ENCODE data around the gene SYNE2.

Gene SYNE2

DNA sequence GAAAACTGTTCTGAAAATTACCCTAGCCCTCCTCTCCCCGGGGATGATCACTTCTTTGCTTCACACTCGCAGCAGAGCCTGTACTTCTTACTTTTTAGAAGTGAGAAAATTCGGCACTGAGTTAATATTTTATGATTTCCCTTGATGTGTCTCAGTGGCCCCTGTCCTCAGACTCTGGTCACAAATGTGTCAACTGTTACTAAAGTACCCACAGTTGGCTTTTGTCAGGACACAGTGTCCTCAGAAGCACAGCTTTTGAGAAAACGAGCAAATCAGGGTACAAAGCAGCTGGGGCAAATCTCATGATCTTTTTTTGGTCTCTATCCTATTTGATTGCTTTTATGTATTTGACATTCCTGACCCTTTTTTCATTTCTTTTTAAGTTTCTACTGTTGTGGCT lies 142.5 kb downstream of the SYNE2 start:
- Histone ChIP-seq H3K4me2 (no peak overlapping the region), H3K27me3 (no peaks in the 10 kb centered on the region), H3K9ac (no peak overlapping the region), H3K27ac (no peak overlapping the region), H4K20me1 (no peaks in the 10 kb centered on the region), H3K9me3 (replicated peaks in 1 of 11) (no peaks in the 10 kb centered on the region), H3K4me3 (no peak overlapping the region), H3K36me3 (peaks cover 12 to 72% (median 56%) of the 10 kb centered on the region in 11 experiments; a peak in 21 of 22 replicates), H3K4me1 (no peaks in the 10 kb centered on the region)
- no peak for TF ChIP-seq Cebpa-rat (IDR thresholded peaks at IDR 0.05)

DNA sequence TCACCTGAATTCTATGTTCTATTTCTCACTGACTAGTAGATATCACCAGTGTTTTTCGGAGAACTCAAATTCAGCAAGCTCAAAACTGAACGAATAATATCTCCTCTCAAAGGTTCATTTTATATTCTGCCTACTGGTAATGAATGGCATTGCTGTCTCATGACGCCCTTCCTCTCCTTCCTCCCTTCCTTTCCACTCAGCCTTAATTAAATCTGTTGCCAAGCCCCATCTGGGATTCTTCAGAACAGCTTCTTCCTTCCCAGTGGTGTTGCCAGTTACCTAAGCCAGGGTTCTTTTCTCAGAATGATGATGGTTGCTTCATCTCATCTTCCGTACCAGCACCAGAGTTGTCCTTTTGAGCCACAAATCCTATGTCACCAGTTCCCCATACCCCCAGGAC lies 143.2 kb downstream of the SYNE2 start:
- H3K9me3 ChIP-seq (replicated peaks in 1 of 11): no peaks in the 10 kb centered on the region
- H4K20me1 ChIP-seq: no peaks in the 10 kb centered on the region
- TF ChIP-seq Cebpa-rat (IDR thresholded peaks at IDR 0.05): no peak
- H3K36me3 ChIP-seq: peaks cover 12 to 74% (median 61%) of the 10 kb centered on the region in 11 experiments; a peak in 21 of 22 replicates
- H3K27me3 ChIP-seq: no peaks in the 10 kb centered on the region
- H3K4me1 ChIP-seq: no peaks in the 10 kb centered on the region
- H3K27ac ChIP-seq: no peak overlapping the region
- H3K4me2 ChIP-seq: no peak overlapping the region
- no peak overlapping the region for H3K9ac ChIP-seq
- H3K4me3 ChIP-seq: no peak overlapping the region

DNA sequence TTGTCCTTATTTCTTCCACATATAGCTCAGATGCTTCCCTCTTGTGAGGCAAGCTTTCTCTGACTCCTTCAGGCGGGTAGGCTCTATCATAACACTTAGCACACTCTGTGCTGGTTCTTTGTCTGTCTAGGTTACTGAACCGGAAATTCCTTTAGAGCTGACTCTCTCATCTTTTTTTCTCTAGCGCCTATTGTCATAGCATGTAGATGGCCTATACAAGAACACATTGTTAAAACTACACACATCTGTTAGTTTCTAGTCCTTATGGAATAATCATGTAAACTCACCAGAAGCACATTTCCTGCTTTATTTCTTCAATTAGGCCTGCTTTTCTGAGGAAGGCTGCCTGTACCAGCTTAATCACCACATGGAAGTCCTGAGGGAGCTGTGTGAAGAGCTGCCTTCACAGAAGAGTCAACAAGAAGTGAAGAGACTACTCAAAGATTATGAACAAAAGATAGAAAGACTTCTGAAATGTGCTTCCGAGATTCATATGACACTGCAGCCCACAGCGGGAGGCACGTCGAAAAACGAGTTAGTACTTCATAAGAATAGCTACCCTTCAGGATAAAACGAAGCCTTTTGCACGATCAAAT lies 143.9 kb downstream of the SYNE2 start:
- Histone ChIP-seq H3K4me3 (no peak overlapping the region), H3K36me3 (peaks cover 12 to 74% (median 59%) of the 10 kb centered on the region in 11 experiments), H3K4me2 (no peak overlapping the region), H3K9ac (no peak overlapping the region), H4K20me1 (no peaks in the 10 kb centered on the region), H3K27me3 (no peaks in the 10 kb centered on the region), H3K27ac (no peak overlapping the region), H3K9me3 (replicated peaks in 1 of 11) (no peaks in the 10 kb centered on the region), H3K4me1 (no peaks in the 10 kb centered on the region)
- no peak for TF ChIP-seq Cebpa-rat (IDR thresholded peaks at IDR 0.05)

DNA sequence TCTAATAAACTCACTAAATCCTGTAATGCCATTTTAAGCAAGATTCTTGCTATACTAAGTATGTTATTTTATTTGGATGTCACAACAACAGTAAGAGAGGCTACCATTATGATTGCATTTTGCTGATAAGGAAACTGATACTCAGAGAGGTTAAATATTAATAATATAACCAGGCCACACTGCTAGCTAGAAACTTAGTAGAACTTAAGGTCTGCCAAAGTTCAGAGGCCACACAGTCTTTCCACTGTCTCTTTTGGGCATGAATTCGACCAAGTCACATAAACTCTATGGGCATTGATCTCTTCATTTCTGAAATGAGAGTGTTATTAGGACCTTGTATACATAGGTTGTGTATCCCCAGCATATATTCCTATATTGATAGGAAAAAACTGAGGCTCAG lies 147.9 kb downstream of the SYNE2 start:
- Histone ChIP-seq H3K4me2 (no peak overlapping the region), H3K9ac (no peak overlapping the region), H3K36me3 (peaks cover 12 to 94% (median 72%) of the 10 kb centered on the region in 11 experiments), H3K4me3 (no peak overlapping the region), H4K20me1 (no peaks in the 10 kb centered on the region), H3K4me1 (peaks cover 0 to 2% (median 0%) of the 10 kb centered on the region in 10 experiments; a peak in 4 of 20 replicates), H3K27me3 (no peaks in the 10 kb centered on the region), H3K9me3 (replicated peaks in 1 of 11) (no peaks in the 10 kb centered on the region), H3K27ac (no peak overlapping the region)
- TF ChIP-seq Cebpa-rat (IDR thresholded peaks at IDR 0.05): no peak

DNA sequence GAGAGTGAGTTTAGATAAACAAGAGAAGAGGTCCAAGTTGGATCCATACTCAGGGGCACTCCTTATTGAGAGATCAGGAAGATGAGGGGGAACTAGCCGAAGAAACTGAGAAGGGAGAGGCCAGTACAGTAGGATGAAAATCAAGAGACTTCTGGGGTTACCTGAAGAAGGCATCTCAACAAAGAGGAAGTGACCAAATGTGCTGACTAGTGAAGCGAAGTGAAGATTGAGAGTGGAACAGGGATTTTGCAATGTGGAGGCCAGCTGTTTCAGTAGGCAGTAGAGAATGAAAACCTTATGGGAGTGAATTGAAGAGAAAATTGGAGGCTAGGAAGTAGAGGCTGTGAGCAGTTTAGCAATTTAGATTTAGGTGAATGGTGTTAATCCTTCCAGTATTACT lies 153.0 kb downstream of the SYNE2 start:
- H3K9ac ChIP-seq: no peak overlapping the region
- no peak overlapping the region for H3K4me3 ChIP-seq
- TF ChIP-seq Cebpa-rat (IDR thresholded peaks at IDR 0.05): no peak; a peak in 1 of 22 replicates
- no peaks in the 10 kb centered on the region for H4K20me1 ChIP-seq
- H3K4me1 ChIP-seq: peaks cover 0 to 7% (median 0%) of the 10 kb centered on the region in 10 experiments; a peak in 5 of 20 replicates
- no peak overlapping the region for H3K27ac ChIP-seq
- H3K4me2 ChIP-seq: peak overlapping the region in 3 of 11 experiments; percentile 3 to 41 (median 15); a peak in 3 of 22 replicates
- H3K27me3 ChIP-seq: no peaks in the 10 kb centered on the region
- H3K9me3 ChIP-seq (replicated peaks in 1 of 11): no peaks in the 10 kb centered on the region
- H3K36me3 ChIP-seq: peaks cover 0 to 58% (median 38%) of the 10 kb centered on the region in 11 experiments; a peak in 19 of 22 replicates

DNA sequence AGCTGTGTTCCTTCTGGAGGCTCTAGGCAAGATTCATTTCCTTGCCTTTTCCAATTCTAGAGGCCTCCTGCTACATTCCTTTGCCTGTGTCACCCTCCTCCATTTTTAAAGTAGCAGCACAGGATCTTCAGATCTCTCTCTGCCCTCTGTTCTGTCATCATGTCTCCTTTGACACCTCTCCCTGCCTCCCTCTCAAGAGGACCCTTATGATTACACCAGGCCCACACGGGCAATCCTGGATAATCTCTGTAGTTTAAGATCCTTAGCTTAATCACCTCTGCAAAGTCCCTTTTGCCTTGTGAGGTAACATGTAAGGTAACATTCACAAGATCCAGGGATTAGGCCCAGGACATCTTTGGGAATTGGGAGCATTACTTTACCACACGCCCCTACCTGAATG lies 155.2 kb downstream of the SYNE2 start:
- TF ChIP-seq Cebpa-rat (IDR thresholded peaks at IDR 0.05): no peak
- Histone ChIP-seq H3K4me1 (peaks cover 0 to 7% (median 0%) of the 10 kb centered on the region in 10 experiments; a peak in 5 of 20 replicates), H3K27me3 (no peaks in the 10 kb centered on the region), H3K36me3 (peaks cover 0 to 37% (median 19%) of the 10 kb centered on the region in 11 experiments; a peak in 15 of 22 replicates), H3K4me2 (no peak overlapping the region), H3K4me3 (no peak overlapping the region), H4K20me1 (no peaks in the 10 kb centered on the region), H3K9me3 (replicated peaks in 1 of 11) (no peaks in the 10 kb centered on the region), H3K27ac (no peak overlapping the region), H3K9ac (no peak overlapping the region)

DNA sequence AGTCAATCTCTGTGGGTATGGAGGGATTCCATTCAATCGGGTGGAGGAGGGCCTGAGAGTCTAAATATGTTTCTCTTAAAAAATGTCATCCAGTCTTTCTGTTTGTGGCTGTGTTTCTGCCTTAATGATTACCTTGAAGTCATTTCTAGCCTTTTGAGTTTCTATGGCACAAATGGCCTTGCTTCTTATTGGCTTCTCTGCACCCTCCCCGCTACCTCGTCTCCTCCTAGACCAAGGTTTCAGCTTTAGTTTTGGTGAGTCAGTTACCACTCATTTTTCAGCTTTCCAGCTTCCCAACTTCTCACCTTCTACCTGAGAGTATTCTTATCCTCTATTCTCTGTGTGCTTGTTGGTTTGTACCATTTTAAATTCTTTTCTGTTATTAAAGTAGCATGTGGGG lies 159.2 kb downstream of the SYNE2 start:
- H3K27me3 ChIP-seq: no peaks in the 10 kb centered on the region
- H3K4me2 ChIP-seq: no peak overlapping the region
- no peak overlapping the region for H3K4me3 ChIP-seq
- H4K20me1 ChIP-seq: no peaks in the 10 kb centered on the region
- peaks cover 0 to 6% (median 6%) of the 10 kb centered on the region in 11 experiments; a peak in 16 of 22 replicates for H3K9me3 ChIP-seq (replicated peaks in 1 of 11)
- no peak overlapping the region for H3K9ac ChIP-seq
- no peak overlapping the region for H3K27ac ChIP-seq
- peaks cover 0 to 30% (median 11%) of the 10 kb centered on the region in 11 experiments; a peak in 16 of 22 replicates for H3K36me3 ChIP-seq
- H3K4me1 ChIP-seq: no peaks in the 10 kb centered on the region
- TF ChIP-seq Cebpa-rat (IDR thresholded peaks at IDR 0.05): no peak

DNA sequence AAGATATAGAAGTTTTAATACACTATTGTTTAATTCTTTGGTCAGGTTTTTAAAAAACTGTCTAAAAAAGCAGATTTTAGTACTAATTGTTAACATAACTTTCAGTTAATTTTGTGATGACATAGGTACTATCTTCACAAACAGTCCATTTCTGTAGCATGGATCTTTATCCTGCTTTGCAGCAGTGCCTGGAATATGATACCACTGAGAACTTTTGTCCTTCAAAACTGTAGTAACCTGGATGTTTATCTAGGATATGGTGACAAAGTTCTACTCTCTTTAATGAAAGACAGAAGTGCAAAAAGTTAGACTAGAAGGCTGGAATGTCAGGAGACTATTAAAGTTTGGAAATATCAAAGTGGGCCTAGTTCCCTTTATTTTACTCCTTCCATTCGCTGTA lies 159.9 kb downstream of the SYNE2 start:
- TF ChIP-seq Cebpa-rat (IDR thresholded peaks at IDR 0.05): no peak
- H3K27ac ChIP-seq: no peak overlapping the region
- no peaks in the 10 kb centered on the region for H3K27me3 ChIP-seq
- no peaks in the 10 kb centered on the region for H3K4me1 ChIP-seq
- H3K9ac ChIP-seq: no peak overlapping the region
- peaks cover 0 to 6% (median 6%) of the 10 kb centered on the region in 11 experiments; a peak in 16 of 22 replicates for H3K9me3 ChIP-seq (replicated peaks in 1 of 11)
- no peak overlapping the region for H3K4me3 ChIP-seq
- no peak overlapping the region for H3K4me2 ChIP-seq
- H4K20me1 ChIP-seq: no peaks in the 10 kb centered on the region
- peaks cover 0 to 30% (median 10%) of the 10 kb centered on the region in 11 experiments; a peak in 14 of 22 replicates for H3K36me3 ChIP-seq

DNA sequence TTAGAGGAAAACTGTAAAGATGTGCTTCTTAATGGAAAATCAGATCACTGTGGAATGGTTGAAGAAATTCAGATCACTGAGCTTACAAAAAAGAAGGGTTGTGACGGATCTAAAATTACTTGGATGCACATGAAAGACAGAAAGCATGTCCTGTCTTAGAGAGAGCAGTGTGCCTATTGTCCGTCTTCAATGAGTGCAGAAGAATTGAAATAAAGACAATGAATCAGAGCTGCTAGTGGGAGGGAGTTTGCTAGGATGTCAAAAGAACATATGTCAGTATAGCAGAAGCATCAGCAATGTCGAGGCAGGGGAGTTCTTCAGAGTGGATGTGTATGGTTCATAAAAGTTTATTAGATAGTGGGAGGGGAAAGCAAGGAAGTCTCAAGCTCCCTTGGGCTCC lies 172.7 kb downstream of the SYNE2 start:
- peaks cover 11 to 98% (median 72%) of the 10 kb centered on the region in 11 experiments; a peak in 20 of 22 replicates for H3K36me3 ChIP-seq
- H3K27me3 ChIP-seq: no peaks in the 10 kb centered on the region

DNA sequence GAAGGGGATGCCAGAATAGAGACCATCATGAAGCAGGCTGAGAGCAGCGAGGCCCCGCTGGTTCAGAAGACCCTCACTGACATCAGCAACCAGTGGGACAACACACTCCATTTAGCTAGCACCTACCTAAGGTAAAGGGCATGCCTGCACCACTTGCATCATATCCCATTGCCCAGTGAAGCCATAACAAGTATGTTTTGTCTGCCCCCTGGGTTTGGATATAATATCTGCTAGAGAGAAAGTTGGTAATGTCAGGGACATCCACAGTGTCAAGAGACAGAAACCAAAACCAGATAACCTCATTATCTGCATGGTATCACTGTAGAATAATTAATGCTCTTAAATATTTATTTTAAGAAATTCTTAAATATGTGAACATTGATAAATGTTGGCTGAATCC lies 173.8 kb downstream of the SYNE2 start:
- Histone ChIP-seq H3K4me1 (no peaks in the 10 kb centered on the region), H3K27ac (no peak overlapping the region), H4K20me1 (no peaks in the 10 kb centered on the region), H3K36me3 (peaks cover 16 to 98% (median 70%) of the 10 kb centered on the region in 11 experiments; a peak in 21 of 22 replicates), H3K4me2 (no peak overlapping the region), H3K9ac (no peak overlapping the region), H3K9me3 (replicated peaks in 1 of 11) (no peaks in the 10 kb centered on the region), H3K4me3 (no peak overlapping the region), H3K27me3 (no peaks in the 10 kb centered on the region)
- TF ChIP-seq Cebpa-rat (IDR thresholded peaks at IDR 0.05): no peak

More for the DNA sequence above, 172.7 kb downstream of the SYNE2 start:
- no peaks in the 10 kb centered on the region for H3K9me3 ChIP-seq (replicated peaks in 1 of 11)
- no peaks in the 10 kb centered on the region for H3K4me1 ChIP-seq
- no peak overlapping the region for H3K4me2 ChIP-seq
- no peaks in the 10 kb centered on the region for H4K20me1 ChIP-seq
- no peak overlapping the region for H3K4me3 ChIP-seq
- no peak for TF ChIP-seq Cebpa-rat (IDR thresholded peaks at IDR 0.05)
- no peak overlapping the region for H3K27ac ChIP-seq
- no peak overlapping the region for H3K9ac ChIP-seq
